Measurements from ENCODE around the gene SLC35F4.

DNA sequence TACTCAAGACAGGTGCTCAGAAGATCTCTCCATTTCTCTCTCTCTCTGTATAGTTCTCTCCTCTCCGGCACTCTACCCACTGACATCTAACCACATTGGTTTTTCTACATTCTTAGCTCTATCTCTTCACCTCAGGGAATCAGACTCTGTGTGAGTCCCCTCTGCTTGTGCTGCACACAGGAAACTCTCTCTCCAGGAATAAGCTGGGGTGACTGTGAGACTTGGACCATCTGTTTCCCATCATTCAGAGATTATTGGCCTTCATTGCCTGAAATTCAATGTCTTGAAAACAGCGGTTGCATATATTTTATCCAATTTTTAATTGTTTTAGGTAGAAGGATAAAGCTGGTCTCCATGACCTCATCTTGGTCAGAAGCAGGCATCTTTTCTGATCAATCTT, 105.0 kb downstream of the SLC35F4 start:
- TF ChIP-seq, protein P1, sequence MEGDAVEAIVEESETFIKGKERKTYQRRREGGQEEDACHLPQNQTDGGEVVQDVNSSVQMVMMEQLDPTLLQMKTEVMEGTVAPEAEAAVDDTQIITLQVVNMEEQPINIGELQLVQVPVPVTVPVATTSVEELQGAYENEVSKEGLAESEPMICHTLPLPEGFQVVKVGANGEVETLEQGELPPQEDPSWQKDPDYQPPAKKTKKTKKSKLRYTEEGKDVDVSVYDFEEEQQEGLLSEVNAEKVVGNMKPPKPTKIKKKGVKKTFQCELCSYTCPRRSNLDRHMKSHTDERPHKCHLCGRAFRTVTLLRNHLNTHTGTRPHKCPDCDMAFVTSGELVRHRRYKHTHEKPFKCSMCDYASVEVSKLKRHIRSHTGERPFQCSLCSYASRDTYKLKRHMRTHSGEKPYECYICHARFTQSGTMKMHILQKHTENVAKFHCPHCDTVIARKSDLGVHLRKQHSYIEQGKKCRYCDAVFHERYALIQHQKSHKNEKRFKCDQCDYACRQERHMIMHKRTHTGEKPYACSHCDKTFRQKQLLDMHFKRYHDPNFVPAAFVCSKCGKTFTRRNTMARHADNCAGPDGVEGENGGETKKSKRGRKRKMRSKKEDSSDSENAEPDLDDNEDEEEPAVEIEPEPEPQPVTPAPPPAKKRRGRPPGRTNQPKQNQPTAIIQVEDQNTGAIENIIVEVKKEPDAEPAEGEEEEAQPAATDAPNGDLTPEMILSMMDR (conservative IDR thresholded peaks at IDR 0.05; ENCODE audit: low read depth, low read length): no peak
- no peak for TF ChIP-seq EZH2 (IDR thresholded peaks at IDR 0.05; ENCODE audit: borderline replicate concordance, low read depth, low read length, poor library complexity, severe bottlenecking)
